Measurements from ENCODE around the gene MAP4K4.
"Not testable (repeated sequence)": the region's sequence is repeated elsewhere in the genome, so short reads cannot be mapped to it uniquely, and the experiment has no call there.

Gene MAP4K4

DNA sequence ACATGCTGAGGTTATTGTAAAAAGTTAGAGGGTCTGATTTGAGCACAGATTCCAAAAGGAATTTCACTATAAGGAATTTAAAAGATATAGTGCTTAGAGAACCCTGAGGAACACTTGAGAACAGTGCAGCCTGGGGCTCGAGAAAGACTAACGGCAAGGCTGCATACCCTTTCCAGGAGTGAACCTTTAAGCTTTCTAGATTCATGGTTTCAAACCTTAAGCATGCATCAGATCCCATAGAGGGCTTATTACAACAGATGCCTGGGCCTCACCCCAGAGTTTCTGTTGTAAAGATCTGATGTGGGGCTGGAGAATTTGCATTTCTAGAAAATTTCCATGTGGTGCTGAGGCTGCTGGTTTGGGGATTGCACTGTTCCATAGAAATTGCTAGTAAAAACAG is 203.7 kb downstream of the MAP4K4 start:
- no peak for DNase-seq (ENCODE audit: low read depth in 3 of 3)

DNA sequence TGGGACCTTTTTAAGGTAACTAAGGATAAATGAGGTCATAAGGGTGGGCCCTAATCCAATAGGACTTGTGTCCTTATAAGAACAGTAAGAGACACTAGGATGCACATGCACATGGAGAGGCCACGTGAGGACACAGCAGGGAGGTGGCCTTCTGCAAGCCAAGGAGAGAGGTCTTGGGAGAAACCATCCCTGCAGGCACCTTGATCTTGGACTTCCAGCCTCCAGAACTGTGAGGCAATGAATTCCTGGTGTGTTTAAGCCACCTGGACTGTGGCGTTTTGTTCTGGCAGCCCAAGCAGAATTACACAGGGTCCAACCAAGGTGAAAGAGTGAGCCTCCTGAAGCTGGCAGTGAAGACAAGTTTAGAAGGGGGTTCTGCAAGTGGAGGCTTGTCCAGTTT is 204.7 kb downstream of the MAP4K4 start:
- DNase-seq (ENCODE audit: low read depth in 3 of 3) = no peak

DNA sequence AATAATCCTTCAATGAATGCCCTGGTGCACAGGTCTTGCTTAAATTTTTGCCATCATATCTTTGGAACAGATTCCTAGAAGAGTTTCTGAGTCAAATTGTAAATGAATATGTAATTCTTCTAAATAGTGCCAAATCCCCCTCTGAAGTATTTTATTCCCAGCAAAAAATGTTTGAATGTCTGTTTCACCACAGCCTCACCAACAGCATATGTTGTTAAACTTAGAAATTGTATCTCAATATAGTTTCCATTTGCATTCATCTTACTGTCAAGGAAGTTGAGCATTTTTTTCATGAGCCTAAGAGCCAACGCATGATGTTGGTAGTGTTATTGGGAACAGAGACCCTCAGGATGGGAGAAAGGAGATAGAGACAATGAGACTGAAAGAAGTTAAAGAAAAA is 207.4 kb downstream of the MAP4K4 start:
- no peak for DNase-seq (ENCODE audit: low read depth in 3 of 3)

DNA sequence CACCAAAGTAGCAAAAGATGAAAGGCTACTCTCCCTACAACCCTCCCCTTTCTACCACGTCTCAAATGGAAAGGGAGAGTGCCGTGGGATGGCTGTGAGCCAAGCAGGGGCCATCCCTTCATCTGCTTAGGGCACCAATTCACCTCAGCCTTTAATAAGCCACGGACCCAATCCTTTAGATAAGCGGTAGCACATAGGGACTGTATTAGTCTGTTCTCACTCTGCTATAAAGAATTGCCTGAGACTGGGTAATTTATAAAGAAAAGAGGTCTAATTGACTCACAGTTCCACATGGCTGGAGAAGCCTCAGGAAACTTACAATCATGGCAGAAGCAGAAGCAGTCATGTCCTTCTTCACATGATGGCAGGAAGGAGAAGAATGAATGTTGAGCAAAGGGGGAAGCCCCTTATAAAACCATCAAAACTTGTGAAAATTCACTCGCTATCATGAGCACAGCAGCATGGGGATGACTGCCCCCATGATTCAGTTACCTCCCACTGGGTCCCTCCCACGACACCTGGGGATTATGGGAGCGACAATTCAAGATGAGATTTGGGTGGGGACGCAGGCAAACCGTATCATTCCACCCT is 208.3 kb downstream of the MAP4K4 start:
- DNase-seq (ENCODE audit: low read depth in 3 of 3) = no peak

DNA sequence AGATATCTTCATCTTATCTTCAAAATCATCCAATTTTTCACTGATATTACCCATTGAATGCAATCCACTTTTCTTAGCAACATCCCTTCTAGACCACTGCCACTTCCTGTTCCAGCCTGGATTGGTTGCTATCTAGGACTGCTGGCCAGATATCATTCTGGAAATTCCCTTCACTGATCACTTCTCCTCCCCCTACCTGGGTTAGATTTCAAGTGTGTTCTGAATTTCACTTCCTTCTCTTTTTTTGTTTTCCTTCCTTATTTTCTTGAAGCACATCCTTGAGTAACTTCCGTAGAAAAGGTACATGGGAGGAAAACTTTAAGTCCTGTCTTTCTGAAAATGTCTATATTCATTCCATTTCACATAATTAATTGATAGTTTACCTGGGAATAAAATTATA is 212.3 kb downstream of the MAP4K4 start:
- DNase-seq (ENCODE audit: low read depth in 3 of 3) = no peak

DNA sequence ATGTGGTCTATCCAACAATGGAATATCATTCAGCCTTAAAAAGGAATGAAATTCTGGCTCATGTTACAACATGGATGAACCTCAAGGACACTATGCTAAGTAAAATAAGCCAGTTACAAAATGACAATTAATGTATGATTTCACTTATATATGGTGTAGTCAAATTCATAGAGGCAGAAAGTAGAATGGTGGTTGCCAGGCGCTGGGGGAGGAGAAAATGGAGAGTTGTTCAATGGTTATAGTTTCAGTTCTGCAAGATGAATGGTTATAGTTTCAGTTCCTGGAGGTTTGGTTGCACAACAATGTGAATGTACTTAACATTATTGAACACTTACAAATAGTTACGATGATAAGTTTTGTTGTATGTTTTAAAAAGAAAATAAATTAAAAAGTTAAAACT is 215.0 kb downstream of the MAP4K4 start:
- DNase-seq (ENCODE audit: low read depth in 3 of 3) = no peak

DNA sequence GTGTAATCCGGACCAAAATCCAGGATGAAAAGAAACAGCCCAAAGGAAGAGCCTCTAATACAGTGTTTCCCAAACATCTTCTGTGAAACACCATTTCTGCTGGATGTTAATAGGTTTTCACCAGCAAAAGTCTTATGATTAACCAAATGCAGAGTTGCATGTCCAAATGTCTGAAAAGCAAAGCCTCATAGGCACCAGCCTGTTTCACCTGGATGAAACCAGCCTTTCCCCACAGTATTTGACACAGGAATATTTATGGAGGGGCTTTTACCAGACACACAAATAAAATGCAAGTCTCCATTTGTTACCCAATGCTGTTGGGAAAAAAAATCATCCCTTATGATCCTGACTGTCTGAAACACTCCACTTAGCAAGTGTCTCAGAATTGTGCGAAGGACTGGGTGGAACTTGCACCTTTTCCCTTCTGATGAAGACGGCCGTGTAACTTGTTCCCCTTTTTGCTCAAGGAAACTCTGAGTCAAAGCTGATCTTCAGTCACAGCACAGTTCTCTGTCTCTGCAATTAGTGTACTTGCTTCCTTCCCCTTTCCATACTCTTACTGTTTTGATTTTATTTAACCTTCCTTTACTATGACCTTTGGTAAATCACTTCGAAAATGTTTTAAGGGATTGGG is 223.9 kb downstream of the MAP4K4 start:
- no peak for DNase-seq (ENCODE audit: low read depth in 3 of 3)

DNA sequence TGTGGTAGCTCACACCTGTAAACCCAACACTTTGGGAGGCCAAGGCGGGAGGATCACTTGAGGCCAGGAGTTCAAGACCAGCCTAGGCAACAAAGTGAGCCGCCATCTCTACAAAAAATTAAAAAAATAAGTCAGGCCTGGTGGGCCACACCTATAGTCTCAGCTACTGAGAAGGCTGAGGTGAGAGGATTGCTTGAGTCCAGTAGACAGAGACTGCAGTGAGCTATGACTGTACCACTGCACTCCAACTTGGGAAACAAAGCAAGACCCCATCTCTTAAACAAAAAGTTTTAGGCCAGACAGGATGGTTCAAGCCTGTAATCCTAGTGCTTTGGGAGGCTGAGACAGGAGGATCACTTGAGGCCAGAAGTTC is 224.4 kb downstream of the MAP4K4 start:
- DNase-seq (ENCODE audit: low read depth in 3 of 3) = no peak

DNA sequence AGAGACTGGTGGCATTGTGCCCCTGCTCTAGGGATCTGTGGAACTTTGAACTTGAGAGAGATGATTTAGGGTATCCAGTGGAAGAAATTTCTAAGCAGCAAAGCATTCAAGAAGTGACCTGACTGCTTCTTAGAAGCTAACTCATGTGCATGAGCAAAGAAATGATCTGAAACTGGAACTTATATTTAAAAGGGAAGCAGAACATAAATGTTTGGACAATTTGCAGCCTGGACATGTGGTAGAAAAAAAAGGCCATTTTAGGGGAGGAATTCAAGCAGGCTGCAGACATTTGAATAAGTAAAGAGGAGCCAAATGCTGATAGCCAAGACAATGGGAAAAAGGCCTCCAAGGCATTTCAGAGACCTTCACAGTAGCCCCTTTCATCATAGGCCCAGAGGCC is 226.8 kb downstream of the MAP4K4 start:
- DNase-seq (ENCODE audit: low read depth in 3 of 3) = not testable (repeated sequence)

DNA sequence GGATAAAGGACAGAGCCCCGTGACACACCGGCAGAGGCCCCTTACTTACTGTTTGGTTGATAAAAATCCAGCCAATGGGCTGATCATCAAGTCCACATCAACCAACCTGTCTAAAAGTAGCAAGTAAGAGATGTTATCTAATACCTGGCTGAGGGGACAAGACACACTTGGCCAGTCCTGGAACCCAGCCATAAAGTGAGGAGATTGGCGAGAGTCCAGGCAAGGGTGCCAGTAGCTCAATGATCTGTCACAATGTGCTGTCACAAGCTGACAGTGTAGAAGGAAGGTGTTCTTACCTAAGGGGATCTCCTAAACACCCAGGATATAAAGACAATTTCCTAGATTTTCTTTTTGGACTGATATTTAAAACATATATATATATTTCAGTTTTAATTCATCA is 232.5 kb downstream of the MAP4K4 start:
- DNase-seq (ENCODE audit: low read depth in 3 of 3) = no peak

DNA sequence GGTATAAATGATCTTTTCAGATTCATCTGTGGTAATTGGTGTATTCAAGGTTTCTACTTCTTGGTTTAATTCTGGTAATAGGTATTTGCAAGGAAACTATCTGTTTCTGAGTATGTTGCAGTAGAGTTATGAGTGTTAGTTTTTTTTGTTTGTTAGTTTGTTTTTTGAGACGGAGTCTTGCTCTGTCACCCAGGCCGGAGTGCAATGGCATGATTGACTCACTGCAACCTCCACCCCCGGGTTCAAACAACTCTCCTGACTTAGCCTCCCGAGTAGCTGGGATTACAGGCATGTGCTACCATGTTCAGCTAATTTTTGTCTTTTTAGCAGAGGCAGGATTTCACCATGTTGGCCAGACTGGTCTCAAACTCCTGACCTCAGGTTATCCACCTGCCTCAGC is 233.3 kb downstream of the MAP4K4 start:
- no peak for DNase-seq (ENCODE audit: low read depth in 3 of 3)

DNA sequence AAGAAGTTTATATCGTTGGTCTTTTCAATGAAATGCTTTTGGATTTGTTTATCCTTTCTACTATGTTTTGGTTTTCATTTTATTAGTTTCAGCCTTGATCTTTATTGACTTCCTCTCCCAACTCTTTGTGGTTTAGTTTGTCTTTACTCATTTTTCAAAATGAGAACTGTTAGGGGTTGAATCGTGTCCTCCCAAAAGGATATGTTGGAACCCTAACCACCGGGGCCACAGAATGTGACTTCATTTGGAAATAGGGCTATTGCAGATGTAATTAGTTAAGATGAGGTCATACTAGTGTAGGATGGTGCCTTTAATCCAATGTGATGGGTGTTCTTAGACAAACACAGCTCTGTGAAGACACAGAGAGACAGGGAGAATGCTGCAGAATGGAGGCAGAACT is 233.9 kb downstream of the MAP4K4 start:
- no peak for DNase-seq (ENCODE audit: low read depth in 3 of 3)

DNA sequence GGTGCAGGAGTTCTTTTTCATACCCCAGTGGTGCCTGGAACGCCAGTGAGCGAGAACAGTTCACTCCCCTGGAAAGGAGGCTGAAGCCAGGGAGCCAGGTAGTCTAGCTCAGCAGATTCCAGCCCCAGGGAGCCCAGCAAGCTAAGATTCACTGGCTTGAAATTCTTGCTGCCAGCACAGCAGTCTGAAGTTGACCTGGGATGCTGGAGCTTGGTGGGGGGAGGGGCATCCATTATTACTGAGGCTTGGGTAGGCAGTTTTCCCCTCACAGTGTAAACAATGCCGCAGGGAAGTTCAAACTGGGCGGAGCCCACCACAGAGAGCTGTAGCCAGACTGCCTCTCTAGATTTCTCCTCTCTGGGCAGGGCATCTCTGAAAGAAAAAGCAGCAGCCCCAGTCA is 238.3 kb downstream of the MAP4K4 start:
- not testable (repeated sequence) for DNase-seq (ENCODE audit: low read depth in 3 of 3)

DNA sequence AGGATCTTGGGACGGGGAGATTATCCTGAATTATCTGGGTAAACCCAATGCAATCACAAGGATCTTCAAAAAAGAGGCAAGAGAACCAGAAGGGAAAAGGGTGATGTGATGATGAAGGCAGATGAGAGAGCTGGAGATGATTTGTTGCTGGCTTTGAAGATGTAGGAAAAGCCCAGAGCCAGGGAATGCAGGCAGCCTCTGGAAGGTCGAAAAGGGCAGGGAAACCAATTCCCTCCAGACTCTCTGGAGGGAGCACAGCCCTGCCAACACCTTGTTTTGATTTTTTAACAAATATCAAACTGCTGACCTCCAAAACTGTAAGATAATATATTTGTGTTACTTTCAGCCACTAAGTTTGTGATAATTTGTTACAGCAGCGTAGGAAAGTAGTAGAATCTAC is 245.3 kb downstream of the MAP4K4 start:
- no peak for DNase-seq (ENCODE audit: low read depth in 3 of 3)

Data from stimulated activated CD4-positive, alpha-beta T cell treated with anti-CD3 and anti-CD28 coated beads, TNF-alpha, amount 100 ng/mL, for 4 hours (primary cell).